Neural cell (in vitro differentiated cells): ENCODE measurements around the gene HEXD.

Experiments
- POLR2AphosphoS5 ChIP-seq: IDR thresholded peaks from 2 replicates; pipeline ENCODE4 v1.6.1; 2012
- TF ChIP-seq, protein P1 (sequence below): fragments of 450-650 bp; IDR thresholded peaks from 2 replicates; pipeline ENCODE4 v1.5.1; 2014; ENCODE audit warnings: antibody characterized with exemption, mild to moderate bottlenecking, moderate library complexity; ENCODE audit not compliant: poor library complexity, severe bottlenecking

- TF ChIP-seq, protein P1, sequence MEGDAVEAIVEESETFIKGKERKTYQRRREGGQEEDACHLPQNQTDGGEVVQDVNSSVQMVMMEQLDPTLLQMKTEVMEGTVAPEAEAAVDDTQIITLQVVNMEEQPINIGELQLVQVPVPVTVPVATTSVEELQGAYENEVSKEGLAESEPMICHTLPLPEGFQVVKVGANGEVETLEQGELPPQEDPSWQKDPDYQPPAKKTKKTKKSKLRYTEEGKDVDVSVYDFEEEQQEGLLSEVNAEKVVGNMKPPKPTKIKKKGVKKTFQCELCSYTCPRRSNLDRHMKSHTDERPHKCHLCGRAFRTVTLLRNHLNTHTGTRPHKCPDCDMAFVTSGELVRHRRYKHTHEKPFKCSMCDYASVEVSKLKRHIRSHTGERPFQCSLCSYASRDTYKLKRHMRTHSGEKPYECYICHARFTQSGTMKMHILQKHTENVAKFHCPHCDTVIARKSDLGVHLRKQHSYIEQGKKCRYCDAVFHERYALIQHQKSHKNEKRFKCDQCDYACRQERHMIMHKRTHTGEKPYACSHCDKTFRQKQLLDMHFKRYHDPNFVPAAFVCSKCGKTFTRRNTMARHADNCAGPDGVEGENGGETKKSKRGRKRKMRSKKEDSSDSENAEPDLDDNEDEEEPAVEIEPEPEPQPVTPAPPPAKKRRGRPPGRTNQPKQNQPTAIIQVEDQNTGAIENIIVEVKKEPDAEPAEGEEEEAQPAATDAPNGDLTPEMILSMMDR = no peak
- TF ChIP-seq POLR2AphosphoS5 = no peak
Measured at GRCh38 chr17:82446649-82447048, 28.5 kb downstream of the HEXD start.
